NCI-H1694 treated with DMSO at 0.1 percent for 48 hours (cell line): ENCODE data around the gene SNF8.

Experiments used
- DNase-seq: peaks from one replicate; lab custom pipeline; 2025; lab: John Stamatoyannopoulos, UW

The SNF8 gene

DNA sequence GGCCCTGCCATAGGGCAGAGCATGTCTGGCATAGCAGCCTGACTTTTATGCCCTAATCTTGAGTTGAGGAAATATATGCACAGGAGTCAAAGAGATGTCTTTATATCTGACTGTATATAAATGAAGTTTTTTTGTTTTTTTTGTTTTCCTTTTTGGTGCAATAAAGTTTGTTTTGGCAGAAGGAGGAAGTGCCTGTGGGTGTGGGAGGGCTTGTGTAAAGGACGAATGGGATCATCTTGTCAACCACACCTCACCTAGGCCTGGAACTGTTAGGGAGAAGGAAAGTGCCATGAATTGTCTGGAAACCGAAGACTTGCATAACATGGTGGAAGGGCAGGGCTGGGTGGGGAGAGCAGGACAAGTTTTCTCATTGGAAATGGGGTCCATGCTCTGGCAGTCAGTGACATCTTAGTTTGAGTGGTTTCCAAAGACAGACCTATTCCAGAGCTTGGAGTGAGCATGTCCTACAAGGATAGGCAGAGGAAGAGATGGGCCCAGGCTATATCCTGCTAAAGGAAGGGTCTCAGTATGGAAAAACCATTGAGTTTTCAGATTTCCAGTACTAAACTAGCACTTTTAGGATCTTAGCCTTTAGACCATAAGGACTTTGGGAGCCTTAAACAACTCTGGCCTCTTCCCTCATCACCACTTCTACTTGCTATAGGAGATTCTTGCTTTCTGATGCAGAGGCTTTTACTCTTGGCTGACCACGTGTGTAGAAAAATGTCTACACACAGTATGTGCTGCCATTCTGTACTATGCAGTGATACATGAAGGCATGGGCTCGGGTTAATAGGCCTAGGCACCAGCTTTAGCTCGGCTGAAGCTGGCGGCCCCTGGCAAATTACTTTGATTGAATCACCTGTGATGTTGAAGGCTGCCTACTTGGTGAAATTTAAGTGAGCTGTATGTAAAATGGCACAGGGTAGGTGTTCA, 15.5 kb downstream of the SNF8 start:
- no peak for DNase-seq

DNA sequence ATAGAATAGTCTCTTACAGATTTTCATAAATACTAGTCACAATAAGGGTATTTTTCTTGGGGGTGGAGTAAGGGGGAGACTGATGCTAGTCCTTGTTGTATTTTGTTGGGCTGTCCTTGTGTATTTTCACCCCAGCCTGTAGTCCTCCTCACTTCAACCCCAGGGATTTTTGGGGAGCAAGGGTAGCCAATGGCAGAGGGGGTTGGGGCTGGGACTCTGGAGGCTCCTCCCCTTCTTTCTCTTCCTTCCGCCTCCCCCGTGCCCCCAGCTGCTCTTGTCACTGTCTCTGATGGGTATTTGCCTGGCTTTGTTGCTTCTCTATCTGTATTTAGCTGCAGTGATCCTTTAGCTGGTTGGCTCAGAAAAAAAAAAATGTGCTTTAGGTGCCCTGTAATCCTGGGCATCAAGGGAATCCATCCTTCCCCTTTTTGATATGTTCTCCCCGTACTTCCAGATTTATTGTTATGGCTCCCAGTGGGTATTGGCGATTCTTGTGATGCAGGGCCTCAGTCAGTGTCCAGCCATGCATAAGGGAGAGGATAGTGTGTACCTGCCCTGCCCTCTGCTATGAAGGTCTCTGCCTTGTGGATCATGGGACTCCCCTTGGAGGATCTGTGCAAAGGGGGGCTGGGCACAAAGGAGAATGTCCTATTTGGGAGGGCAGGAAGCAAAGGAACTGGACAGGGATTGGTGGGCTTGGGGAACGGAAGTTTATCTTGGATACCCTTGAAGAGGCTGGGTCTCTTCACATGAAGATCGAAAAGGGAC, 16.5 kb downstream of the SNF8 start:
- DNase-seq, result no peak

DNA sequence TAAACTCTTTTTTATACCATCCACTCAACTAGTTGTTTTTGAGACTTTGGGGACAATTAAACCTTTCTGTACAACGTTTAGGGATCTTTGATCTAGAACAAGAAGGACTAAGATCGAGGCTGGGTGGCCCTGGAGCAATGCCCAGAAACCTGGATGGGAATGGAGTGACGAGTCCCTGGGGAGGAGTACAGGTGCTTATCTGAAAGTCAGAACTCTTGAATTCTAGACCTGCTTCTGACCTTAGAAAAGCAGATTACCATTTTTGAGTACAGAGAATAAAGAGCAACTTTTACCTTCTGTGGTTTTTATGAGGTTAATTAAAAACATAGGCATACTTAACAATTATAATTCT, 18.7 kb downstream of the SNF8 start:
- no peak for DNase-seq

GRCh38 chr17:48925251-48925990, 19.2 kb downstream of the SNF8 start:
- no peak for DNase-seq

GRCh38 chr17:48915459-48916282, 29.0 kb downstream of the SNF8 start:
- no peak for DNase-seq

- no peak for DNase-seq
Measured at GRCh38 chr17:48912476-48912875, 32.2 kb downstream of the SNF8 start.

- no peak for DNase-seq
Measured at GRCh38 chr17:48910370-48910769, 34.3 kb downstream of the SNF8 start.

- DNase-seq, result no peak
Measured at GRCh38 chr17:48909783-48910182, 34.9 kb downstream of the SNF8 start.

- DNase-seq, result peak; percentile 67
Measured at GRCh38 chr17:48908853-48909394, 35.7 kb downstream of the SNF8 start.

- peak; percentile 82 for DNase-seq
Measured at GRCh38 chr17:48908047-48908843, 36.4 kb downstream of the SNF8 start, which contains the start of gene UBE2Z. UBE2Z (plus strand) TSS chr17:48908407; CDS start chr17:48908504, 97 bp downstream.

DNA sequence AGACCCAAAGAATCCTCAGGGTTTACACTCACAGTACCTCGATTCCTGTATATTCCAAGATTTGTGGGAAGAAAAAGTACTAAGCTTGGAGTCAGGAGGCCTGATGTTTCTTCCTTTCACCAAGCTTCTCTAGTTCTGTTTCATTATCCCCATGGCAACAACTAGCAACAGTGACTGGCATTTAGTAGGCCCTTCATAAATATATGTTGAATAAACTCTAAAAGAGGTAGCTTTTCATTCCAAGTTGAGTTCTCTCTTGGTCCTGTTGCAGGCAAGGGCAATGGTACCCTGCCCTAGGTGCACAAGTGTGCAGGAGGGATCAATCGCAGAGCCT, 37.0 kb downstream of the SNF8 start:
- peak; percentile 34 for DNase-seq

DNA sequence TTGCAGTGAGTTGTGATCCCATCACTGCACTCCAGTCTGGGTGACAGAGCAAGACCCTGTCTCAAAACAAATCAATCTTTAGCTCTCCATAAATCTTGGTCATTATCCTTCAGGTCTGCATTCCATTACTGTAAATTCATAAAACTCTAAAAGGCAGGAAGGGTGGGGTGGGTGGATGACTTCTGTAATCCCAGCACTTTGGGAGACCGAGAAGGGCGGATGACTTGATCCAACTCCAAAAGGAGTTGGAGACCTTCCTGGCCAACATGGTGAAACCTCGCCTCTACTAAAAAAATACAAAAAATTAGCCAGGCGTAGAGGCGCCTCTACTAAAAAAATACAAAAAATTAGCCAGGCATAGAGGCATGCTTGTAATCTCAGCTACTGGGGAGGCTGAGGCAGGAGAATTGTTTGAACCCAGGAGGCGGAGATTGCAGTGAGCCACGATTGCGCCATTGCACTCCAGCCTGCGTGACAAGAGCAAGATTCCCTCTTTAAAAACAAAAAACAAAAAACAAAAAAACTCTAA, 38.6 kb downstream of the SNF8 start:
- no peak for DNase-seq

DNA sequence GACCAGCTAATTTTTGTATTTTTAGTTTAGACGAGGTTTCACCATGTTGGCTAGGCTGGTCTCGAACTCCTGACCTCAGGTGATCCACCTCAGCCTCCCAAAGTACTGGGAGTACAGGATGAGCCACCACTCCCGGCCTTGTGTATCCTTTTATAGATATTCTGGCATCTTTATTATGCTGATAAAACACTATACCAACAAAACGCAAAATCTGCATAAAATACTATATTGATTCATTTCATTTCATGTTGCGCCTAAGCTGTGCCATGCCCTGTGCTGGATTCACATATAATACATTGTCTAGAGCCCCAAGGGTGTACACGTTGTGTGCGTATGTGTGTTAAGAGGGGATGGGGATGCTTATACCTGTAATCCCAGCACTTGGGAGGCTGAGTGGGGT, 40.2 kb downstream of the SNF8 start:
- DNase-seq, result no peak

- no peak for DNase-seq
Measured at GRCh38 chr17:48903401-48903800, 41.2 kb downstream of the SNF8 start.

GRCh38 chr17:48901241-48901640, 43.4 kb downstream of the SNF8 start:
- DNase-seq, result no peak

GRCh38 chr17:48894886-48895285, 49.8 kb downstream of the SNF8 start:
- no peak for DNase-seq

- DNase-seq, result no peak
Measured at GRCh38 chr17:48893646-48894508, 50.8 kb downstream of the SNF8 start.

DNA sequence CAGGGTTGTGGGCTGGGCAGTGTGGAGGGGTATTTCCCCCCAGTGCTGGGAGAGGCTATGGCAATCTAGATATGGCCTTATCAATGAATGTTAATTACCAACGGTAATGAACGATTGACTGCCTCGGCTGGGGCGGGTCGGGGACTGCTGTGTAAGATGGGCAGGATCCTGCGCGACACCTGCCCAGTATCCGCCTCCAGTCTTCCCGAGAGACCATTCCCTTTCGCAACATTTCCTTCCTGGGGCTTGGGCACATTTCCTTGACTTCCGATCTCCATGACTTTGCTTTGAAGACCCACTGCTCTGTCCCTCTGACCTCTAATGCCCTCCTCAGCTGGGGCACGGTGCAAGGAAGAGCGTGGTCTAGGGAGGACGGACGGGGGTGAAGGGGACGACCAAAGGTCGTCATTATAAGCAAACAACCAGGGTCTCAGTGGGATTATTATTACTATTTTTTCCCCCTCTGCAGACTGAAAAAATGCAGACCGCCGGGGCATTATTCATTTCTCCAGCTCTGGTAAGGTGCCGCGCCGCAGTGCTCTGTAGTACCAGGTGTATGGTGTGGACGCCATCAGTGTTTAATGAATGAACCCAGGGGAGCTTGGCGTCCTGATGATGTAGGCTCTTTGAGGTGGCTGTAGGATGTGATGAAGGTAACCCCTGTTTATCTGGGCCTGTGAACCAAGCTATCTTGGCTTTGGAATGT, 51.5 kb downstream of the SNF8 start:
- DNase-seq, result no peak

DNA sequence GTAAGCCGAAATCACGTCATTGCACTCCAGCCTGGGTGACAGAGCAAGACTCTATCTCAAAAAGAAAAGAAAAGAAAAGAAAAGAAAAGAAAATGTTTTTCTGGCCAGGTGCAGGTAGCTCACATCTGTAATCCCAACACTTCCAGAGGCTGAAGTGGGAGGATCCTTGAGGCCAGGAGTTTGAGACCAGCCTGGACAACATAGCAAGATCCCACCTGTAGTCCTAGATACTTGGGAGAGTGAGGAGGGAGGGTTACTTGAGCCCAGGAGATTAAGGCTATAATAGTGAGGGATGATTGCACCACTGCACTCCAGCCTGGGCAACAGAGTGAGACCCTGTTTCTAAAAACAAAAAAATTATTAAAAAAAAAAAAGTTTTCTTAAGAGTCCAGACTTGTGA, 54.6 kb downstream of the SNF8 start:
- DNase-seq, result no peak
